NOMO-1 treated with dmso at 0.1 percent for 144 hours (cell line): ENCODE data around the gene CCDC82.
"Not testable (repeated sequence)": the region's sequence is repeated elsewhere in the genome, so short reads cannot be mapped to it uniquely, and the experiment has no call there.

Experiments used
- DNase-seq: peaks from one replicate; lab custom pipeline; 2025; ENCODE audit not compliant: unreplicated experiment; lab: John Stamatoyannopoulos, UW

The CCDC82 gene

GRCh38 chr11:96389720-96390487 is at the start of gene CCDC82, which contains the start of gene JRKL:
Gene CCDC82, minus strand, starts transcription at chr11:96389912. Its CDS starts 5,165 bp downstream, at chr11:96384747.
Gene JRKL, plus strand, starts transcription at chr11:96390013. Its CDS starts 637 bp downstream, at chr11:96390650.
- DNase-seq = peak; percentile 90

- not testable (repeated sequence) for DNase-seq
These were observed 42.9 kb upstream of the CCDC82 start for GRCh38 chr11:96432654-96433053.

GRCh38 chr11:96430668-96431067 is 41.0 kb upstream of the CCDC82 start:
- no peak for DNase-seq

- no peak for DNase-seq
These were observed 35.0 kb upstream of the CCDC82 start for GRCh38 chr11:96424693-96425092.

- DNase-seq = no peak
These were observed 23.7 kb upstream of the CCDC82 start for GRCh38 chr11:96413408-96413807.

GRCh38 chr11:96412761-96413381 is 23.2 kb upstream of the CCDC82 start:
- DNase-seq = no peak

- not testable (repeated sequence) for DNase-seq
These were observed 21.7 kb upstream of the CCDC82 start for GRCh38 chr11:96411412-96411811.

GRCh38 chr11:96400697-96401096 is 11.0 kb upstream of the CCDC82 start:
- DNase-seq = no peak

- DNase-seq = no peak
These were observed 8.2 kb upstream of the CCDC82 start for GRCh38 chr11:96397863-96398262.

GRCh38 chr11:96396637-96397036 is 6.9 kb upstream of the CCDC82 start:
- DNase-seq = no peak

GRCh38 chr11:96394773-96395172 is 5.1 kb upstream of the CCDC82 start:
- DNase-seq = no peak

GRCh38 chr11:96393753-96394348 is 4.1 kb upstream of the CCDC82 start:
- DNase-seq = no peak

- no peak for DNase-seq
These were observed 2.1 kb upstream of the CCDC82 start for GRCh38 chr11:96391698-96392307.

- no peak for DNase-seq
These were observed 728 bp upstream of the CCDC82 start for GRCh38 chr11:96390488-96390792.

GRCh38 chr11:96388891-96389719 is 607 bp downstream of the CCDC82 start:
- no peak for DNase-seq

- no peak for DNase-seq
These were observed 4.5 kb downstream of the CCDC82 start for GRCh38 chr11:96385187-96385586.

GRCh38 chr11:96384156-96384555 is 5.6 kb downstream of the CCDC82 start:
- no peak for DNase-seq

GRCh38 chr11:96376796-96377195 is 12.9 kb downstream of the CCDC82 start:
- no peak for DNase-seq

- no peak for DNase-seq
These were observed 15.9 kb downstream of the CCDC82 start for GRCh38 chr11:96373826-96374225.

- peak; percentile 7 for DNase-seq
These were observed 22.4 kb downstream of the CCDC82 start for GRCh38 chr11:96367342-96367741.

- DNase-seq = no peak
These were observed 23.7 kb downstream of the CCDC82 start for GRCh38 chr11:96366024-96366423.
